HepG2 (cell line): Measurements from ENCODE around the gene MST1. TPM values are rescaled to one million over a fixed set of nuclear protein-coding genes. Genes with fewer than 3 reads are reported as not detected.

Experiments
- ATAC-seq: fragments of 200-7000 bp; cut with Tn5 transposase; 3 replicates; pipeline ENCODE4 v1.9.1; 2020; ENCODE audit warnings: mild to moderate bottlenecking, moderate library complexity
- BruUV-seq: library from RNA; stranded (reverse); fragments of 400-500 nt; replicated peaks from 2 replicates; lab custom pipeline; 2021; lab: Mats Ljungman, UMichigan
- CTCF ChIA-PET: fragments of 300-600 bp; formaldehyde crosslinking; extraction: SDS; loops from one replicate; lab custom pipeline; 2021; ENCODE audit warnings: low total read pairs, inconsistent platforms, low intra/inter-chr PET ratio; lab: Yijun Ruan, JAX
- POLR2A ChIA-PET: fragments of 350-600 bp; sonication (Branson Sonifier 250); formaldehyde crosslinking; loops from one replicate; lab custom pipeline; 2020; ENCODE audit warnings: antibody characterized with exemption, inconsistent platforms; lab: Yijun Ruan, JAX
- DNase-seq: peaks from one replicate; pipeline ENCODE4 v3.0.0-alpha.2; 2015; ENCODE audit warnings: low spot score
- FAIRE-seq: peaks from 3 replicates; lab custom pipeline; 2011; peaks lifted over from hg19 to GRCh38; lab: Jason Lieb, UNC
- H2AFZ ChIP-seq: one replicate; pipeline ENCODE4 v1.6.1; 2011; ENCODE audit warnings: low read length, inconsistent platforms
- H3K27ac ChIP-seq: fragments of 300-600 bp; 3 replicates; pipeline ENCODE4 v1.8.0; 2011; ENCODE audit warnings: mixed run types, mild to moderate bottlenecking, mixed read lengths, low read length, inconsistent platforms; ENCODE audit not compliant: insufficient read depth; ENCODE audit errors: extremely low read length
- H3K27me3 ChIP-seq, 2 experiments: fragments of 200-600 bp in 1 of 2; 2 replicates in 1 of 2; 3 replicates in 1 of 2; pipeline versions ENCODE4 v1.6.0 to v1.8.0; 2011; ENCODE audit warnings: low read length in 2 of 2, mild to moderate bottlenecking in 2 of 2, moderate library complexity in 2 of 2, inconsistent platforms in 1 of 2; ENCODE audit not compliant: insufficient read depth in 2 of 2, control insufficient read depth in 1 of 2
- H3K36me3 ChIP-seq, 2 experiments: fragments of 200-600 bp in 1 of 2; replicated peaks in 1 of 2; 2 replicates in 1 of 2; 3 replicates in 1 of 2; pipeline versions ENCODE4 v1.5.1 to v1.8.0; 2011; ENCODE audit warnings: low read length in 2 of 2, inconsistent platforms in 1 of 2; ENCODE audit not compliant: insufficient read depth in 2 of 2, control insufficient read depth in 1 of 2
- H3K4me1 ChIP-seq: 2 replicates; pipeline ENCODE4 v1.5.1; 2012; ENCODE audit warnings: low read length, inconsistent platforms; ENCODE audit not compliant: insufficient read depth
- H3K4me2 ChIP-seq: 2 replicates; pipeline ENCODE4 v1.6.0; 2011; ENCODE audit warnings: low read depth, low read length, inconsistent platforms
- H3K4me3 ChIP-seq, 3 experiments: fragments of 200-600 bp in 1 of 3; sonication (generic), shearing (Covaris generic) in 1 of 3; replicated peaks in 1 of 3; 2 replicates each; pipeline ENCODE4 v1.5.1; 2011 to 2016; ENCODE audit warnings: low read length in 3 of 3, inconsistent platforms in 2 of 3, low read depth in 2 of 3, mild to moderate bottlenecking in 2 of 3, control low read depth in 1 of 3, mixed read lengths in 1 of 3; ENCODE audit not compliant: insufficient read depth in 1 of 3
- H3K79me2 ChIP-seq: one replicate; pipeline ENCODE4 v1.6.1; 2011; ENCODE audit warnings: low read length, inconsistent platforms; ENCODE audit not compliant: insufficient read depth
- H3K9ac ChIP-seq: 2 replicates; pipeline ENCODE4 v1.6.0; 2011; ENCODE audit warnings: mild to moderate bottlenecking, low read depth, low read length, inconsistent platforms; ENCODE audit not compliant: insufficient read depth
- H3K9me3 ChIP-seq: 2 replicates; pipeline ENCODE4 v1.5.1; 2012; ENCODE audit warnings: mild to moderate bottlenecking, low read length
- H4K20me1 ChIP-seq: 2 replicates; pipeline ENCODE4 v1.6.0; 2011; ENCODE audit warnings: inconsistent platforms, mild to moderate bottlenecking, low read length, moderate library complexity; ENCODE audit not compliant: insufficient read depth
- ARID5B ChIP-seq: IDR thresholded peaks from 2 replicates; pipeline ENCODE4 v1.4.0; 2020; ENCODE audit warnings: mild to moderate bottlenecking, missing genetic modification reagents
- BORCS8-MEF2B ChIP-seq: sonication (generic); formaldehyde crosslinking; IDR thresholded peaks from 2 replicates; pipeline ENCODE4 v1.8.0; 2022; ENCODE audit warnings: mild to moderate bottlenecking, missing genetic modification reagents
- GATAD1 ChIP-seq: IDR thresholded peaks from 2 replicates; pipeline ENCODE4 v1.6.1; 2016; ENCODE audit warnings: missing genetic modification reagents, missing compliant biosample characterization
- HNF1A ChIP-seq, 2 experiments: sonication (generic) in 1 of 2; formaldehyde crosslinking in 1 of 2; IDR thresholded peaks; 2 replicates each; pipeline versions ENCODE4 v1.4.0 to v1.6.1; 2016 to 2020; ENCODE audit warnings: borderline replicate concordance in 1 of 2, low read depth in 1 of 2, mild to moderate bottlenecking in 1 of 2, missing genetic modification reagents in 1 of 2
- HOMEZ ChIP-seq: IDR thresholded peaks from 2 replicates; pipeline ENCODE4 v1.6.1; 2016; ENCODE audit warnings: low read depth
- PRPF4 ChIP-seq: fragments of 200-400 bp; formaldehyde crosslinking; IDR thresholded peaks from 2 replicates; pipeline ENCODE4 v1.6.1; 2016; ENCODE audit warnings: low read length, low read depth; ENCODE audit not compliant: poor library complexity, severe bottlenecking
- RFX3 ChIP-seq: IDR thresholded peaks from 2 replicates; pipeline ENCODE4 v1.6.1; 2016; ENCODE audit warnings: missing biosample characterization, missing genetic modification reagents
- SMAD9 ChIP-seq: sonication (generic); formaldehyde crosslinking; IDR thresholded peaks from 2 replicates; pipeline ENCODE4 v1.5.1; 2020; ENCODE audit warnings: mild to moderate bottlenecking, missing genetic modification reagents
- ZNF136 ChIP-seq: sonication (generic); formaldehyde crosslinking; IDR thresholded peaks from 2 replicates; pipeline ENCODE4 v1.8.1; 2022; ENCODE audit warnings: low read depth, mild to moderate bottlenecking, moderate library complexity, missing genetic modification reagents
- ZNF282 ChIP-seq: fragments of 450-650 bp; IDR thresholded peaks from 2 replicates; pipeline ENCODE4 v1.6.1; 2018; ENCODE audit not compliant: partially characterized antibody
- ZNF557 ChIP-seq: sonication (generic); formaldehyde crosslinking; IDR thresholded peaks from 2 replicates; pipeline ENCODE4 v1.4.0; 2020; ENCODE audit warnings: missing genetic modification reagents
- ZNF780A ChIP-seq: sonication (generic); formaldehyde crosslinking; IDR thresholded peaks from 2 replicates; pipeline ENCODE4 v1.8.0; 2022; ENCODE audit warnings: mild to moderate bottlenecking, missing genetic modification reagents, moderate library complexity
- ZNF784 ChIP-seq: sonication (generic); formaldehyde crosslinking; IDR thresholded peaks from 2 replicates; pipeline ENCODE4 v1.5.1; 2020; ENCODE audit warnings: missing genetic modification reagents, mild to moderate bottlenecking, borderline replicate concordance
- ZNF792 ChIP-seq: IDR thresholded peaks from 2 replicates; pipeline ENCODE4 v1.6.1; 2016
- ZSCAN25 ChIP-seq: sonication (generic); formaldehyde crosslinking; IDR thresholded peaks from 2 replicates; pipeline ENCODE4 v1.8.0; 2022; ENCODE audit warnings: mild to moderate bottlenecking, missing genetic modification reagents
- WGBS: methylation state at CpG from one replicate; pipeline ENCODE4 v1.1.6; 2017; ENCODE audit warnings: low lambda C conversion rate; 5-methylcytosine and 5-hydroxymethylcytosine counted together
- in situ Hi-C: cut with HindIII; loops from 2 replicates; pipeline ENCODE4 v1.10.0; 2017; ENCODE audit warnings: low pct_unique_long_range_greater_than_20kb; ENCODE audit not compliant: extremely low pct_ligation_motif_present
- intact Hi-C: fragments of 100-400 bp; cut with micrococcal nuclease; formaldehyde crosslinking; loops from one replicate; pipeline ENCODE4 v1.10.0; 2022; ENCODE audit not compliant: unreplicated experiment
- polyA plus RNA-seq, 8 experiments: library from polyadenylated mRNA; depleted of rRNA in 3 of 8; stranded (reverse) in 7 of 8; unstranded in 1 of 8; fragments of >200 nt; fragmentation: Illumina TruSeq in 4 of 8; extraction: Trizol in 4 of 8; gene quantifications; 2 replicates each; pipeline versions ENCODE4 v1.2.1 to v1.2.3, GENCODE V29; 2011 to 2016; ENCODE audit warnings: low read depth in 4 of 8, missing spikeins in 1 of 8, mixed read lengths in 1 of 8; ENCODE audit not compliant: insufficient read depth in 1 of 8
- total RNA-seq, 5 experiments: library from RNA; depleted of rRNA; stranded (reverse); fragments of >200 nt; fragmentation: Illumina TruSeq; extraction: Trizol; gene quantifications; 2 replicates each; pipeline ENCODE4 v1.2.3, GENCODE V29; 2016; ENCODE audit warnings: low read depth in 1 of 5

The MST1 gene
- total and polyA plus RNA-seq, 2 of the 13 experiments (the other 11 are each of a cell fraction or from before 2014, with no cell fraction given) = 189 to 452 TPM

- in situ Hi-C loops = no loop called here
- WGBS = 92% methylated on average over 13 of the region's 18 CpGs
- H3K79me2 ChIP-seq = no peaks in the 10 kb centered on the region
- H2AFZ ChIP-seq = no peak overlapping the region
- intact Hi-C loops = no loop called here
- H3K27ac ChIP-seq = no peak overlapping the region
- ATAC-seq (no peak), FAIRE-seq (no peak), DNase-seq (no peak)
- no peaks in the 10 kb centered on the region for H3K36me3 ChIP-seq
- H3K9ac ChIP-seq = no peak overlapping the region
- peaks cover 11% of the 10 kb centered on the region for H3K4me1 ChIP-seq
- ChIA-PET POLR2A (no interaction called here), CTCF (no interaction called here)
- no peak overlapping the region for H3K4me2 ChIP-seq
- no peaks in the 10 kb centered on the region for H4K20me1 ChIP-seq
- H3K9me3 ChIP-seq = no peaks in the 10 kb centered on the region
- BruUV-seq = no TSS peak
- H3K27me3 ChIP-seq = no peaks in the 10 kb centered on the region
- no peak overlapping the region for H3K4me3 ChIP-seq
- TF ChIP-seq ZSCAN25 (CRISPR knock-in tag) (no peak), BORCS8-MEF2B (CRISPR knock-in tag) (no peak), ZNF136 (CRISPR knock-in tag) (no peak), RFX3 (CRISPR knock-in tag) (no peak), ZNF780A (CRISPR knock-in tag) (no peak), GATAD1 (CRISPR knock-in tag) (no peak), PRPF4 (no peak), SMAD9 (CRISPR knock-in tag) (no peak), HNF1A (IDR thresholded peaks at IDR 0.05; ENCODE audit: low read depth) (no peak), HNF1A (CRISPR knock-in tag; IDR thresholded peaks at IDR 0.05; ENCODE audit: borderline replicate concordance) (no peak), ARID5B (CRISPR knock-in tag) (no peak), HOMEZ (CRISPR knock-in tag) (no peak), ZNF282 (no peak), ZNF784 (CRISPR knock-in tag) (no peak), ZNF557 (CRISPR knock-in tag) (no peak), ZNF792 (CRISPR knock-in tag) (no peak)
These were observed 32.6 kb downstream of the MST1 start for GRCh38 chr3:49656541-49657112.
